SU-DHL-6 (cell line): ENCODE results near the gene CTNNA2.

Experiments
- H2AFZ ChIP-seq: fragments of 200-600 bp; sonication (generic); 2 replicates; pipeline ENCODE4 v1.6.1; 2014; ENCODE audit warnings: low read depth, mild to moderate bottlenecking, moderate library complexity, mixed read lengths, antibody characterized with exemption, low read length; ENCODE audit not compliant: severe bottlenecking
- H3F3A ChIP-seq: fragments of 200-600 bp; shearing (Covaris generic); 2 replicates; pipeline ENCODE4 v1.6.0; 2016; ENCODE audit warnings: antibody characterized with exemption, mild to moderate bottlenecking; ENCODE audit not compliant: insufficient read depth
- H3K27ac ChIP-seq: fragments of 200-600 bp; sonication (generic); 2 replicates; pipeline ENCODE4 v1.5.1; 2016; ENCODE audit warnings: low read depth, mild to moderate bottlenecking, low read length, moderate library complexity, mixed read lengths
- H3K27me3 ChIP-seq: fragments of 200-600 bp; sonication (generic), shearing (Covaris generic); 2 replicates; pipeline ENCODE4 v1.6.0; 2014; ENCODE audit warnings: mild to moderate bottlenecking, low read length
- H3K36me3 ChIP-seq: fragments of 200-600 bp; sonication (generic); 2 replicates; pipeline ENCODE4 v1.6.1; 2014; ENCODE audit warnings: mild to moderate bottlenecking, low read length, mixed read lengths
- H3K4me2 ChIP-seq: fragments of 300-600, 200-600 bp; shearing (Covaris generic), sonication (generic); 2 replicates; pipeline ENCODE4 v1.6.0; 2014; ENCODE audit warnings: low read length, low read depth, mild to moderate bottlenecking; ENCODE audit not compliant: poor library complexity, severe bottlenecking
- H3K4me3 ChIP-seq: fragments of 200-600 bp; sonication (generic); 2 replicates; pipeline ENCODE4 v1.5.1; 2014; ENCODE audit warnings: antibody characterized with exemption, low read length, mild to moderate bottlenecking, mixed read lengths; ENCODE audit not compliant: insufficient read depth, poor library complexity, severe bottlenecking
- H3K79me2 ChIP-seq: fragments of 200-600 bp; sonication (generic); 2 replicates; pipeline ENCODE4 v1.6.1; 2014; ENCODE audit warnings: mild to moderate bottlenecking, low read length, moderate library complexity; ENCODE audit not compliant: insufficient read depth
- H3K9ac ChIP-seq: fragments of 200-600 bp; sonication (generic); 2 replicates; pipeline ENCODE4 v1.7.0; 2014; ENCODE audit warnings: mild to moderate bottlenecking, low read length
- H3K9me2 ChIP-seq: fragments of 200-600 bp; sonication (generic); replicated peaks from 2 replicates; pipeline ENCODE4 v1.6.1; 2014; ENCODE audit warnings: low read length; ENCODE audit not compliant: insufficient read depth
- H3K9me3 ChIP-seq: fragments of 200-600 bp; sonication (generic); 2 replicates; pipeline ENCODE4 v1.6.1; 2014; ENCODE audit warnings: low read length, mixed read lengths; ENCODE audit not compliant: insufficient read depth
- H4K20me1 ChIP-seq: fragments of 200-600 bp; sonication (generic); 2 replicates; pipeline ENCODE4 v1.6.1; 2014; ENCODE audit warnings: low read depth, mild to moderate bottlenecking, antibody characterized with exemption, low read length, moderate library complexity, mixed read lengths
- CTCF ChIP-seq: fragments of 200-600 bp; sonication (generic); IDR thresholded peaks from one replicate; pipeline ENCODE4 v1.5.1; 2017; ENCODE audit warnings: antibody characterized with exemption, mild to moderate bottlenecking, low read length, moderate library complexity; ENCODE audit not compliant: insufficient read depth, poor library complexity, severe bottlenecking
- EZH2phosphoT487 ChIP-seq: fragments of 200-600 bp; sonication (generic), shearing (Covaris generic); conservative IDR thresholded peaks from 2 replicates; pipeline ENCODE4 v1.6.1; 2018; ENCODE audit warnings: mild to moderate bottlenecking, antibody characterized with exemption, low read length, moderate library complexity, mixed read lengths

CTNNA2 gene

DNA sequence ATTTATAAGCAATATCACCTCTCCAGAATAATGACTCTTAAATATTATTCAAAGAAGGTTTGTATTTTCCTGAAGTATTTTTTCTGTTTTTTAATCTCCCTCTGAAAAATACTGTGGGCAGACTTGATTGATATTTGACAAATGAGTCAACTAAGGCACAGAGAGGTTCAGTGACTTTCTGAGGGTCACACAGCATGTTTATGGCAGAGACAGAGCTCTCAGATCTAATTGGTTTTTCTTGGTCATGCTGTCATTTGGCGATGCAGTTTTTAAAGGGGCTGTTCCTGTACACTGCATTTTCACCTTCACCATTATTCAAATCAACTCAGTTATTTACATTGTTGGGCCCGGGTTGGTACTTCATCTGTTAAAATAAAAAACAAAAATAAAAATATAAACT, 527.4 kb downstream of the CTNNA2 start:
- Histone ChIP-seq H3K27me3 (no peaks in the 10 kb centered on the region), H3K9ac (no peak overlapping the region), H2AFZ (no peak overlapping the region), H3K79me2 (no peaks in the 10 kb centered on the region), H3K27ac (no peak overlapping the region), H3K4me2 (no peak overlapping the region), H3F3A (no peaks in the 10 kb centered on the region), H3K4me3 (no peak overlapping the region), H3K9me2 (no peaks in the 10 kb centered on the region), H3K36me3 (no peaks in the 10 kb centered on the region), H4K20me1 (no peaks in the 10 kb centered on the region), H3K9me3 (no peaks in the 10 kb centered on the region)
- TF ChIP-seq EZH2phosphoT487: no peak
- TF ChIP-seq CTCF: no peak

DNA sequence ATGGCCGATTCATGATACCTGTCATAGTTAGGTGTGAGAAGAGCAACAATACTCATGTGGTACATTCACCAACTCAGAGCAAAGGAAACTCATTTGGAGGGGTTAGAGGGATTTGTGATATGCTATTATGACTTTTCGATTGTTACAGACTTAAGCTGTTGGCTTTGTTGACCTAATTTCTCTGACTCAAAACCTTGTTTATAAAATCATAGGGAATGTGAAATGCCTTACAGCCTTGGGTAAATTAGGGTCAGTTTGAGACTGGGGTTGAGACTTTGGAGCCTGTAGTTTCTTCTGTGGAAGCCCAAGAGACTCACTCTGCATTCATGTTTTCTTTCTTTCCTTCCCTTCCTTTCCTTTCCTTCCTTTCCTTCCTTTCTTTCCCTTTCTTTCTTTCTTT, 529.8 kb downstream of the CTNNA2 start:
- Histone ChIP-seq H3K9me2 (no peaks in the 10 kb centered on the region), H3K9me3 (no peaks in the 10 kb centered on the region), H4K20me1 (no peaks in the 10 kb centered on the region), H3K9ac (no peak overlapping the region), H3K27me3 (no peaks in the 10 kb centered on the region), H3K4me2 (no peak overlapping the region), H3F3A (no peaks in the 10 kb centered on the region), H3K36me3 (no peaks in the 10 kb centered on the region), H3K79me2 (no peaks in the 10 kb centered on the region), H3K27ac (no peak overlapping the region), H2AFZ (no peak overlapping the region), H3K4me3 (no peak overlapping the region)
- no peak for TF ChIP-seq EZH2phosphoT487
- TF ChIP-seq CTCF: no peak

DNA sequence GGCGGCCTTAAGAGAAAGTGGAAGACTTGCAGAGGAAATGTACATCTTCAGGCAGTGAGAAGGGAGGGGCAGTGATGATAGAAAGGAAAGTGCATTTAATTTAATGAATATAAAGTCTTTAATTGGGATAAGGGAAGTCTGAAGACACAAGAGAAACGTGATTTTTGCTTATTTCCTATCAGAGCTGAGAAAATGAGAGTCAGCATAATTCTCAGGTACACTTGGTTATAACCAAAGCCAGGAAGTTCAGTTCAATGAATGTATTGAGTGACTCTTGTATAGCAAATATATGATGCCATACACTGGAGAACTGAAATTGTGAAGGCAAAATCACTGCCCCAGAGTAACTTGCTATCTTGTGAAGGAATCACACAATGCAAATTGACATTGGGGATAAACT, 535.4 kb downstream of the CTNNA2 start:
- Histone ChIP-seq H3K27ac (no peak overlapping the region), H2AFZ (no peak overlapping the region), H3K4me2 (no peak overlapping the region), H3K27me3 (no peaks in the 10 kb centered on the region), H4K20me1 (no peaks in the 10 kb centered on the region), H3F3A (no peaks in the 10 kb centered on the region), H3K4me3 (no peak overlapping the region), H3K9ac (no peak overlapping the region), H3K36me3 (no peaks in the 10 kb centered on the region), H3K79me2 (no peaks in the 10 kb centered on the region), H3K9me2 (no peaks in the 10 kb centered on the region), H3K9me3 (no peaks in the 10 kb centered on the region)
- TF ChIP-seq CTCF (no peak), EZH2phosphoT487 (no peak)

DNA sequence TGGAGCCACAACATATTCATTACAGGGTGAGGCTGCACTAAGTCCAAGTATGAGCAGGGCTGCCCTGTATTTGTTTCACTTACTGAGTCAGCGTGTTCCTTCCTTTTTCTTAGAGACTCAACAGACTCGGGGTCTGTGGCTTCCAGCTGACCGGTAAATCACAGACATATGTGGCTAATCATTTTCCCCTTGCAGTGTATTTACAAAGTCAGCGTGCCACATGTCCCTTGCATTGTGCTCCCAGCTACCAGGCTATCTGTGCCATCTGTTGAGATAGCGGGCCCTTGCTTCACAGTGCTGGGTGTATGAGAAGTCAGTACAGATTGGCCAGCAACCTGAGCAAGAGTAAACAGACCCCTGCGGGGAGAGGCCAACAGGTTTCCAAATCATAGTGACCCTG, 537.4 kb downstream of the CTNNA2 start:
- TF ChIP-seq CTCF: no peak
- TF ChIP-seq EZH2phosphoT487: no peak
- Histone ChIP-seq H3K27me3 (no peaks in the 10 kb centered on the region), H3K9ac (no peak overlapping the region), H3K27ac (no peak overlapping the region), H2AFZ (no peak overlapping the region), H3K9me3 (no peaks in the 10 kb centered on the region), H3K79me2 (no peaks in the 10 kb centered on the region), H3K4me3 (no peak overlapping the region), H3K4me2 (no peak overlapping the region), H3F3A (no peaks in the 10 kb centered on the region), H3K9me2 (no peaks in the 10 kb centered on the region), H3K36me3 (no peaks in the 10 kb centered on the region), H4K20me1 (no peaks in the 10 kb centered on the region)
